GM12872 (cell line): ENCODE results near the gene CBFA2T3.

Experiments used
- CTCF ChIP-seq: IDR thresholded peaks from 3 replicates; pipeline ENCODE4 v1.5.1; 2011; ENCODE audit warnings: low read depth, mild to moderate bottlenecking, low read length, moderate library complexity; ENCODE audit not compliant: insufficient read depth

Gene CBFA2T3

GRCh38 chr16:88931936-88932335 is 45.1 kb downstream of the CBFA2T3 start:
- no peak for TF ChIP-seq CTCF

- no peak for TF ChIP-seq CTCF
Observed at GRCh38 chr16:88931373-88931900, 45.6 kb downstream of the CBFA2T3 start.

GRCh38 chr16:88930716-88931115 is 46.3 kb downstream of the CBFA2T3 start:
- TF ChIP-seq CTCF: no peak

- no peak for TF ChIP-seq CTCF
Observed at GRCh38 chr16:88929091-88929445, 47.9 kb downstream of the CBFA2T3 start.

GRCh38 chr16:88928405-88929090 is 48.5 kb downstream of the CBFA2T3 start:
- TF ChIP-seq CTCF: no peak

GRCh38 chr16:88927661-88928060 is 49.3 kb downstream of the CBFA2T3 start:
- TF ChIP-seq CTCF: no peak

GRCh38 chr16:88927010-88927409 is 50.0 kb downstream of the CBFA2T3 start:
- no peak for TF ChIP-seq CTCF
